Esophagus squamous epithelium (tissue), 5 donors: ENCODE results near the gene ILK. TPM values are rescaled to one million over a fixed set of nuclear protein-coding genes. Genes with fewer than 3 reads are reported as not detected.

Source experiments
- DNase-seq: peaks from one replicate; lab custom pipeline; 2025; lab: John Stamatoyannopoulos, UW
- H3K27ac ChIP-seq, 4 donors: fragments of 200-600 bp; sonication (generic); one replicate each; pipeline ENCODE4 v1.5.1; 2016 to 2019; ENCODE audit warnings: mild to moderate bottlenecking in 1 of 4
- H3K27me3 ChIP-seq, 4 donors: fragments of 200-600 bp; sonication (generic); 1 replicate in 3 of 4; 2 replicates in 1 of 4; pipeline versions ENCODE4 v1.5.1 to v1.6.0; 2017 to 2021; ENCODE audit warnings: antibody characterized with exemption in 1 of 4
- H3K36me3 ChIP-seq, 3 donors: fragments of 200-600 bp; sonication (generic); one replicate each; pipeline ENCODE4 v1.5.1; 2016 to 2019
- H3K4me1 ChIP-seq, 3 donors: fragments of 200-600 bp; sonication (generic); one replicate each; pipeline ENCODE4 v1.5.1; 2017 to 2019
- H3K4me3 ChIP-seq, 4 donors: fragments of 200-600 bp; sonication (generic); 1 replicate in 3 of 4; 2 replicates in 1 of 4; pipeline ENCODE4 v1.5.1; 2016 to 2019; ENCODE audit warnings: mild to moderate bottlenecking in 2 of 4, moderate library complexity in 1 of 4
- H3K9me3 ChIP-seq, 3 donors: fragments of 200-600 bp; sonication (generic); one replicate each; pipeline ENCODE4 v1.5.1; 2016 to 2019
- POLR2A ChIP-seq, 4 donors: fragments of 450-650 bp; IDR thresholded peaks; one replicate each; pipeline ENCODE4 v1.6.1; 2017; ENCODE audit warnings: antibody characterized with exemption in 4 of 4, mild to moderate bottlenecking in 4 of 4, moderate library complexity in 3 of 4
- WGBS, 2 donors: methylation state at CpG; one replicate each; pipeline ENCODE4 v1.1.5; 2018; 5-methylcytosine and 5-hydroxymethylcytosine counted together
- intact Hi-C: fragments of 100-400 bp; cut with DNase I; formaldehyde crosslinking; loops from one replicate; pipeline ENCODE4 v1.15.0; 2022
- total RNA-seq, 4 donors: library from RNA; depleted of rRNA; stranded (reverse); fragments of >200 nt; gene quantifications; one replicate each; pipeline ENCODE4 v1.1.0, GENCODE V29; 2016
- TF ChIP-seq, protein P1 (sequence below), 6 experiments: fragments of 450-650 bp in 4 of 6; fragments of 200-600 bp in 2 of 6; sonication (generic) in 2 of 6; IDR thresholded peaks; one replicate each; pipeline ENCODE4 v1.5.1; 2016 to 2019; ENCODE audit warnings: antibody characterized with exemption in 6 of 6, mild to moderate bottlenecking in 4 of 6, moderate library complexity in 4 of 6
- donor health status: DM: yes; HTN: yes; CAD: no.

The ILK gene
- total RNA-seq, 4 donors from 2014 or later = 34.5 to 128 (median 49.5) TPM

DNA sequence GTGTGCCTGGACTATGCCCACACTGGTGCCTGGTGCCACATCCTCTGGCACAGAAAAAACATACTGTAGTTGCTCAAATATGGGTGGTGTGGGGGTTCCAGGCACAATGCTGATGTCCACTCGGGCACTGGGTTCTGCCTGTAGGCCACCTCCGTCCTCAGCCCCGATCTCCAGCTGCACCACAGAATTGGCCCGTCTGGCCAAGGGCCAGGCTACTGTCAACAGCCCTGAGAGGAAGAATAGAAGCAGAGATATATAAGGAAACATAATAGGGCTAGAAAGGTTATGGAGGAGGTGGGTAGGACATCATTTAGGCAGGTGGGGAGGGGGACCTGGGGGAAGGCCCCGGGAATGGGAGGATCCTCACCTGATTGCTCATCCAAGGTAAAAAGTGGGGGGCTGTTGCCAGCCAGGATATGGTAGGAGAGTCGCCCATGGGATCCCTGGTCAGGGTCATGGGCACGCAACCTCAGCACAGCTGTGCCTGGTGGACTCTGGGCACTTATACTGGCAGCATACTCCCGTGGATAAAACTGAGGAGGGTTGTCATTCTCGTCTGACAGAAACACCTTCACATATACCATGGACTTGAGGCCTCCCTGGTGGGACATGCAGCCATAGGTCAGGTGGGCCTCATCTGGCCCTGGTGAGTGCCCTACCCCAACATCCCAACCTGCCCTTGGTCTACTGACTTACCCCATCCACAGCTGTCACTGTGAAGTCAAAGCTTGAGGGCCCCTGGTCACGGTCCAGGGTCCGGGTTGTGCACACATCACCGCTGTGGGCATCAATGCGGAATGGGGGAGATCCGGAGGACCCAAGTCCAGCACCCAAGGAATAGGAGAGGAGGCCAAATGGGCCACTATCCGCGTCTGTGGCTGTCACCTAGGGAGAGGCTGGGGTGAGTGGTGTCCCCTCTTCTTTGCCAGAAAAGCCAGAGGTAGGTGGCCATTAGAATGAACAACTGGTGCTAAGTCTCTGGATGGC lies 30.1 kb downstream of the ILK start:
- no peak for DNase-seq
- intact Hi-C loops = no loop called here
- Histone ChIP-seq H3K27me3 (peaks cover 0 to 34% (median 0%) of the 10 kb centered on the region in 4 donors), H3K27ac (no peak overlapping the region), H3K9me3 (no peaks in the 10 kb centered on the region), H3K36me3 (peaks cover 0 to 41% (median 0%) of the 10 kb centered on the region in 3 donors), H3K4me3 (no peak overlapping the region), H3K4me1 (peaks cover 8 to 62% (median 20%) of the 10 kb centered on the region in 3 donors)
- 86 to 90% methylated on average over 8 to 12 of the region's 16 CpGs for WGBS, 2 donors
- TF ChIP-seq POLR2A (IDR thresholded peaks at IDR 0.05) = no peak

DNA sequence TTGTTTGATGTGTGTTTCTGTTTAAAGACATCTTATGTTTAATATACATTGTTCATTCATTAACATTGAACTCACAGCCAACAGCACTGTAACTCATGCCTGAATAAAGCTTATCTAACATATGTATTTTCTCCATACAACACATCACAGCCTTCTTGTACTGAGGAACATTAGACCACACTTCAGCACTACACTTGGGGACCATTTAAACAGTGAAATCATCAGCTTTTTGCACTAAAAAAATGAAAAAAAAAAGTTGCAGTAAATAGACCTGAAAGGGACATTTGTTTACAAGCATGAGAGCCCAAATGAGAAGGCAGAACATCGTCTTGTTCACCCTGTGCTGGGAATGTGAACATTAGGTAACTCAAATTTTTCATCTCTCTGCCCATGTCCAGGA lies 31.0 kb downstream of the ILK start:
- Histone ChIP-seq H3K4me1 (peaks cover 8 to 68% (median 20%) of the 10 kb centered on the region in 3 donors), H3K4me3 (no peak overlapping the region), H3K27ac (peak overlapping the region in 1 of 4 donors; percentile 61), H3K9me3 (no peaks in the 10 kb centered on the region), H3K36me3 (peaks cover 0 to 35% (median 0%) of the 10 kb centered on the region in 3 donors), H3K27me3 (peaks cover 0 to 26% (median 0%) of the 10 kb centered on the region in 4 donors)
- TF ChIP-seq POLR2A (IDR thresholded peaks at IDR 0.05) = no peak
- TF ChIP-seq, protein P1, sequence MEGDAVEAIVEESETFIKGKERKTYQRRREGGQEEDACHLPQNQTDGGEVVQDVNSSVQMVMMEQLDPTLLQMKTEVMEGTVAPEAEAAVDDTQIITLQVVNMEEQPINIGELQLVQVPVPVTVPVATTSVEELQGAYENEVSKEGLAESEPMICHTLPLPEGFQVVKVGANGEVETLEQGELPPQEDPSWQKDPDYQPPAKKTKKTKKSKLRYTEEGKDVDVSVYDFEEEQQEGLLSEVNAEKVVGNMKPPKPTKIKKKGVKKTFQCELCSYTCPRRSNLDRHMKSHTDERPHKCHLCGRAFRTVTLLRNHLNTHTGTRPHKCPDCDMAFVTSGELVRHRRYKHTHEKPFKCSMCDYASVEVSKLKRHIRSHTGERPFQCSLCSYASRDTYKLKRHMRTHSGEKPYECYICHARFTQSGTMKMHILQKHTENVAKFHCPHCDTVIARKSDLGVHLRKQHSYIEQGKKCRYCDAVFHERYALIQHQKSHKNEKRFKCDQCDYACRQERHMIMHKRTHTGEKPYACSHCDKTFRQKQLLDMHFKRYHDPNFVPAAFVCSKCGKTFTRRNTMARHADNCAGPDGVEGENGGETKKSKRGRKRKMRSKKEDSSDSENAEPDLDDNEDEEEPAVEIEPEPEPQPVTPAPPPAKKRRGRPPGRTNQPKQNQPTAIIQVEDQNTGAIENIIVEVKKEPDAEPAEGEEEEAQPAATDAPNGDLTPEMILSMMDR (IDR thresholded peaks at IDR 0.05) = no peak
- DNase-seq = no peak
- 36 to 54% methylated on average over 1 of the region's 1 CpG for WGBS, 2 donors
- intact Hi-C loops = no loop called here

DNA sequence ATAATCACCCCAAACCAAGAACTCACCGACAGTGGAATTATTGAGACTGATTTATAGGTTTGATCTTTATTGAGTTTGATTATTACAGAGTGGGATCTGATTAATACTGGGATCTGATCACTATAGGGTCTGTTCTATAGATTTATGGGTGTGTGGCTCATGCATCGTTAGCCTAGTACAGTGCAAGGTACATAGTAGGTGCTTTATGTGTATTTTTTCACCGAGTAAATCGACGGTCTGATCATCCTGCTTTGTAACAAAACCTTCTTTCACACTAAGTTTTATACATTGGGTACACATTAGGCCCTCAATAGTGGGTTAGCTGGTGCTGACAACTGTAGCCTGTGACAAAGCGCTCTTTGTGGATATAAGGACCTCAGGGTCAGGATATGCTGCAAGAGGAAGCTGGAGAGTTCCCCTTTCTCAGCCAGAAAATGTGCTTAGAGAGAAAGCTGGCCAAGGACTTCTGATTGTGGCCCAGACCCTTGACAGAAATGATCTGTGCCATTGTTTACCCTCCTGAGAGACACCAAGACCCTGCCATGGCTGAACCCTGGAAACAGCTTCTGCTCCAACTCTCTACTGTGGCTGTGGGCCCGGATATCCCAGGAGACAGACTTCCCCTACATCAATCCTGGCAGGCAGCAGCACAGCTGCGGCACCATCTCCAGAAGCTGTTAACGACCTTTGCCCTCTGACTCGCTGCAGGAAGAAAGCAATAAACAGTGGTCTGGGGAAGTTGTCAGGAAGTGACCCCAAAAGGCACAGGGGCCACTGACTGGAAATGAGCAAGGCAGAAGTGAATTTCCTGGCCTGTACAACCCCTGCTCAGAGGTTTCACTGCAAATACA lies 31.7 kb downstream of the ILK start:
- Histone ChIP-seq H3K27me3 (peaks cover 0 to 18% (median 0%) of the 10 kb centered on the region in 4 donors), H3K9me3 (no peaks in the 10 kb centered on the region), H3K4me1 (peaks cover 8 to 62% (median 20%) of the 10 kb centered on the region in 3 donors), H3K4me3 (no peak overlapping the region), H3K36me3 (peaks cover 0 to 35% (median 0%) of the 10 kb centered on the region in 3 donors), H3K27ac (peak overlapping the region in 3 of 4 donors; percentile 61 to 72 (median 63))
- WGBS, 2 donors = 54 to 64% methylated on average over 9 to 10 of the region's 10 CpGs
- intact Hi-C loops = no loop called here
- no peak for DNase-seq
- TF ChIP-seq POLR2A (IDR thresholded peaks at IDR 0.05) = no peak

DNA sequence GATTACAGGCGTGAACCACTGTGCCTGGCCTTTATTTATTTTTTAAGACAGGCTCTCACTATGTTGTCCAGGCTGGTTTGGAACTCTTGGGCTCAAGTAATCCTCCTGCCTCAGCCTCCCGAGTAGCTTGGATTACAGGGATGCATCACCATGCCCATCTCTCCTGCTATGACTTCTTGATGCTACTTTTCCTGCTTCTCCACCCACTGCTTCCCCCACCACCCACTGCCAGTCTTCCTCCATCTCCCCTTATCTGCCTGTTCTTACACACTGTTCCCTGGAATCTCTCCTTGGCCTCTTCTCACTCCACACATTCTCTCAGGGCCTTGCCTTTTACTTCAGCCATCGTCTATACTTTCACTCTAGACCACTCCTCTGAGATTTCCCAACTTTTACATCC lies 32.9 kb downstream of the ILK start:
- Histone ChIP-seq H3K9me3 (no peaks in the 10 kb centered on the region), H3K36me3 (peaks cover 0 to 35% (median 0%) of the 10 kb centered on the region in 3 donors), H3K27ac (peak overlapping the region in 2 of 4 donors; percentile 32 to 61), H3K4me1 (peaks cover 8 to 57% (median 20%) of the 10 kb centered on the region in 3 donors), H3K27me3 (peaks cover 0 to 6% (median 0%) of the 10 kb centered on the region in 4 donors), H3K4me3 (no peak overlapping the region)
- DNase-seq = no peak
- intact Hi-C loops = no loop called here
- no peak for TF ChIP-seq POLR2A (IDR thresholded peaks at IDR 0.05)
- TF ChIP-seq, protein P1 (IDR thresholded peaks at IDR 0.05) = no peak
- WGBS, 2 donors = 80 to 81% methylated on average over 3 of the region's 3 CpGs

DNA sequence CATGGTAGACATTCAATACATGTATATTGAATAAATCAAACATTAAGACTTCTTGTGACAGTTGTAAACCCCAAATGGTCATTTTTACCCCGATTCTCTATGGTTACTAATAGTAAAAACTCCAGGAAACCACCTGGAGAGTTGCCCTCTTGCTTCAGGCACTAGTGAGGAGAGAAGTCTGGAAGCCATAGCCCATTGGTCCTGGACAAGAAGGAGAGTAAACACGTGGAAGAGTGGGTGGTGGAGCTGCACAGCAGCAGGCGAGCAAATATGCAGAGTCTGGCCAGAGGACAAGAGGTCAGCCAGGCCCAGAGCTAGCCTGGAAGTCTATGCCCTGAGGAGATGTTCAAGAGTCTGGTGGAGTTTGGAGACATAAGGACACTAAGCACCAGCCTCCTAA lies 34.3 kb downstream of the ILK start:
- H3K4me1 ChIP-seq = peaks cover 8 to 57% (median 20%) of the 10 kb centered on the region in 3 donors

More for the DNA sequence above, 34.3 kb downstream of the ILK start:
- WGBS, 2 donors = 0 to 9% methylated on average over 2 to 3 of the region's 3 CpGs
- Histone ChIP-seq H3K27me3 (no peaks in the 10 kb centered on the region), H3K4me3 (no peak overlapping the region), H3K27ac (peak overlapping the region in 1 of 4 donors; percentile 17), H3K36me3 (peaks cover 0 to 21% (median 0%) of the 10 kb centered on the region in 3 donors), H3K9me3 (no peaks in the 10 kb centered on the region)
- TF ChIP-seq, protein P1 (IDR thresholded peaks at IDR 0.05) = no peak
- no peak for TF ChIP-seq POLR2A (IDR thresholded peaks at IDR 0.05)
- DNase-seq = no peak
- intact Hi-C loops = no loop called here
